Left ventricle myocardium inferior (tissue), 1 donor: ENCODE data around the gene NDUFV1. TPM values are rescaled to one million over a fixed set of nuclear protein-coding genes. Genes with fewer than 3 reads are reported as not detected.

Experiments
- DNase-seq: peaks from one replicate; pipeline ENCODE4 v3.0.0-alpha.2; 2020
- H3K27ac ChIP-seq: fragments of 200-600 bp; replicated peaks from 2 replicates; pipeline ENCODE4 v1.8.0; 2021
- H3K27me3 ChIP-seq: fragments of 200-600 bp; 2 replicates; pipeline ENCODE4 v1.8.0; 2021; ENCODE audit warnings: low read depth
- H3K36me3 ChIP-seq: fragments of 200-600 bp; 2 replicates; pipeline ENCODE4 v1.8.0; 2021
- H3K4me1 ChIP-seq: fragments of 200-600 bp; 2 replicates; pipeline ENCODE4 v1.8.0; 2021
- H3K4me3 ChIP-seq: fragments of 200-600 bp; 2 replicates; pipeline ENCODE4 v1.8.0; 2021; ENCODE audit warnings: mild to moderate bottlenecking, moderate library complexity
- H3K9me3 ChIP-seq: fragments of 200-600 bp; replicated peaks from 2 replicates; pipeline ENCODE4 v1.8.0; 2021
- intact Hi-C: fragments of 100-400 bp; cut with micrococcal nuclease; formaldehyde crosslinking; loops from one replicate; pipeline ENCODE4 v1.11.0; 2022
- total RNA-seq: library from RNA; stranded (reverse); fragmentation: NEBNext Ultra II Directional; extraction: Animal tissue kit (Norgen Biotek cat#: 25700); gene quantifications from one replicate; pipeline ENCODE4 v1.2.1, GENCODE V29; 2021
- TF ChIP-seq, protein P1 (sequence below): fragments of 200-600 bp; IDR thresholded peaks from 2 replicates; pipeline ENCODE4 v1.8.0; 2021; ENCODE audit warnings: antibody characterized with exemption, mild to moderate bottlenecking, borderline replicate concordance
- donor health status: DM: no; HTN: yes; CAD: no; lungs with severe emphysema.

Gene NDUFV1
- total RNA-seq, 1 donor from 2014 or later: 640 TPM

DNA sequence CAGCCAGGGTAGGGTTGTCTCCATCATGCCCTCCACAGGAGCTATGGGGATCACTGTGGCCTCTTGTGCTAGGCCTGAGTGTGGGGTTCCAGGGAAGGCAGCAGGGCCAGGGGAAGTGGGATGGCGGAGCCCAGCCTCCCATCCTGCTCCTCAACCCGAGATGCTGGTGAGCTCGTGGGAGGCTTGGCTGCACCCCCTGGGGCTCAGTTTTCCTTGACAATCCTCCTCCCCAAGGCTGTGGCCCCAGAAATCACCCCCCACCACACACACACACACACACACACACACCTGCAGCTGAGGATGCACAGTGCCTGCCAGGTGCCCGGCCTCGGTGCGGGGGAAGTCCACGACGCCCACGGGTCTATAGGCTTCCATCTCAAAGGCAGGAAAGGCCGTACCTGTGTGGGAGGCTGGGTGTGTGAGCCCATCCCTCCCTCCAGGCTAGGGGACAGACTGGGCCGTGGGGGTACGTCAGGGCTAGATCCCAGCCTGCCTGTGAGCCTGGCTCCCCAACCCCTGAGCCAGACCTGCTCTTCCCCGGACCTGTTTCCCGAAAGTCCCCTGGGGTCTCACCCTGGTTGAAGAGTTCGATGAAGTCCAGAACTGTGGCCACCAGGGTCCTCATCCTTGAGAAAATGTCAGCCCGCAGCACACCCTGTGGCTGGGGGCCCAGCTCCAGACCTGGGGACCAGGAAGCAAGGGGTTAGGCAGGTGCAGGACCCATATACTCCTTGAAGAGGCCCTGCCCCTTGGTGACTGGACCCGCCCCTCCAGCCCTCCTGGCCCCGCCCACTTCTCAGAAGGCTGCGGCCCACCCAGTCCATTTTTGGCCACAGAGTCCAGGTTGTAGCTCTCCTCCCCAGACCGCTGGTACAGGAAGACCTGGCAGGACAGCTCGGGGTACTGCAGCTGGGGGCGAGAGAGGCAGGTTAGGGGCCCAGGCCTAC is 38.0 kb downstream of the NDUFV1 start:
- peaks cover 7% of the 10 kb centered on the region for H3K9me3 ChIP-seq
- DNase-seq: no peak
- intact Hi-C loops: no loop called here

DNA sequence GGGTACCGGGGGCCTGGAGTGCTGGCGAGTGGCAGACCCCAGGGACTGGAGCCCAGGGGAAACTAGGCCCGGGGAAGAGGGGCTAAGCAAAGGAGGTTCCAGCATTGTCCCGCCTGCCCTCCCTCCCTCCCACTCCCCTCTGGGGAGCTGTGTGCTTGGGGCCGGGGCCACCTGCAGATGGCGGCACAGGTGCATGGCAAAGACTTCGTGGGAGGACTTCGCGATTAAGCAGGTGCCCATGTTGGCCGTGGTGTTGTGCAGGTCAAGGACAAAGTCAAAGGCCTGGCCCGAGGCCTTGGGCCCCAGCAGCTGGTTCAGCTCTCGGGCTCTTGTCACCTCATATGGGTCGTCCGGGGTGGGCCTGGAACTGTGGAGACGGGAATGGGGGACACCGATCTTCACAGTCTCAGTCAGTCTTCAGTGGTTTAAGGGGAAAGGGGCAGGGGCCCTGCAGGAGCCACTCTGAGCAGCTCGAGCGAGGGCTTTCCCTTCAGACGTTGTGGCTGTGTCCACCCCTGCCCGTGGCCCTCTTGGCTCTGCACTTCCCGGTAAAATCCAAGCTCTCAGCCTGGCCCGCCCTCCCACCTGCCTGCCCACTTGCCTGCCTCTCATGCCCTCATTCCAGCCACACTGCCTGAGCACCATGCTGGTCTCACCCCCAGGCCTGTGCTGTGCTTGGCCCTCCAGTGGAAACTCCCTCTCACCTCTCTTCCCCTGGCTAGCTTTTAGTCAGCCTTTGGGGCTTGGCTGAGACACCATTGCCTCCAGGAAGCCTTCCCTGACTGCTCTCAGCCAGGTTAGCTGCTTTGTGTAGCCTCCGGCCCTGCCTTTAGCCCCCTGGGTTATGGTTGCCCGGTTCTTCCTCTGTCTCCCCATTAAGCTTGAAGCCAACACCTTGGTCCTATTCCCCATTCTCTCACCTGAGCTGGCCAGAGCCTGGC is 39.1 kb downstream of the NDUFV1 start:
- no peaks in the 10 kb centered on the region for H3K36me3 ChIP-seq
- no peak overlapping the region for H3K4me3 ChIP-seq
- DNase-seq: no peak
- TF ChIP-seq, protein P1, sequence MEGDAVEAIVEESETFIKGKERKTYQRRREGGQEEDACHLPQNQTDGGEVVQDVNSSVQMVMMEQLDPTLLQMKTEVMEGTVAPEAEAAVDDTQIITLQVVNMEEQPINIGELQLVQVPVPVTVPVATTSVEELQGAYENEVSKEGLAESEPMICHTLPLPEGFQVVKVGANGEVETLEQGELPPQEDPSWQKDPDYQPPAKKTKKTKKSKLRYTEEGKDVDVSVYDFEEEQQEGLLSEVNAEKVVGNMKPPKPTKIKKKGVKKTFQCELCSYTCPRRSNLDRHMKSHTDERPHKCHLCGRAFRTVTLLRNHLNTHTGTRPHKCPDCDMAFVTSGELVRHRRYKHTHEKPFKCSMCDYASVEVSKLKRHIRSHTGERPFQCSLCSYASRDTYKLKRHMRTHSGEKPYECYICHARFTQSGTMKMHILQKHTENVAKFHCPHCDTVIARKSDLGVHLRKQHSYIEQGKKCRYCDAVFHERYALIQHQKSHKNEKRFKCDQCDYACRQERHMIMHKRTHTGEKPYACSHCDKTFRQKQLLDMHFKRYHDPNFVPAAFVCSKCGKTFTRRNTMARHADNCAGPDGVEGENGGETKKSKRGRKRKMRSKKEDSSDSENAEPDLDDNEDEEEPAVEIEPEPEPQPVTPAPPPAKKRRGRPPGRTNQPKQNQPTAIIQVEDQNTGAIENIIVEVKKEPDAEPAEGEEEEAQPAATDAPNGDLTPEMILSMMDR: no peak
- no peak overlapping the region for H3K27ac ChIP-seq
- intact Hi-C loops: no loop called here
- peaks cover 63% of the 10 kb centered on the region for H3K27me3 ChIP-seq
- H3K9me3 ChIP-seq: peaks cover 7% of the 10 kb centered on the region
- H3K4me1 ChIP-seq: no peaks in the 10 kb centered on the region

More for the DNA sequence above, 38.0 kb downstream of the NDUFV1 start:
- Histone ChIP-seq H3K4me1 (no peaks in the 10 kb centered on the region), H3K27ac (no peak overlapping the region), H3K27me3 (peaks cover 63% of the 10 kb centered on the region), H3K36me3 (no peaks in the 10 kb centered on the region), H3K4me3 (no peak overlapping the region)
- TF ChIP-seq, protein P1: no peak

DNA sequence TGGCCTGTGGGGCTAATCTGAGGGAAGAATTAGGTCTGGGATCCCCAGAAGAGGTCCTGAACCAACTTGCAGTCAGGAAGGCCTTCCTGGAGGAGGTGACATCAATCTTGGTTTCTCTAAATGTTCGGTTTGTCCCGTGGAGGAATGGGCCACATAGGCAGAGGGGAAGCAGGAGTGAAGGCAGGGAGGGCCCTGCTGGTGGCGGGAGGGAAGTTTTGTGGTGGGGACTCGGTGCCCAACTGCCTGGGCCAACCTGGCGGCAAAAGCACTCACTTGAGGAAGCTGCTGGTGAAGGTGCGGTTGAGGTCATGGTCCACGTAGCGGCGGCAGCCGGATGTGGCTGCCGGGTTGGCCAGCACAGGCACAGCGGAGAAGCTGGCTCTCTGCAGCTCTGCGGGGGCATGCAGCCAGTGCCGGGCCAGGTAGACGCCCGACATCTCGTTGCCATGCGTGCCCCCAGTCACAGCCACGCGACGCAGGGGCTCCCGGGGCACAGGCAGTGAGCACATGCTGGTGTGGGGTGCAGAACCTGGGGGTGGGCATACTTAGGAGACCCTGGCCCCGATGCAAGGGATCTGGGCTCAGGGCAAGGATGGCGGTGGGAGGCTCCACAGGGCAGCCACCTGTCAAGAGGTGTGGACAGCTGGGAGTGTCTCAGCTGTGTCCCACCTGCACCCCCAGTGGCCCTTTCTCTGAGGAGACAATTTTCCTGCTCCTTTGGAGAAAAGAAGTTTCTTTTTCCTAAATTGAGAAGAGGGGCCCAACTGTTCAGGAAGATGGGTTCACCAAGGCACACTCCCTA is 40.0 kb downstream of the NDUFV1 start:
- no peak for DNase-seq
- peaks cover 56% of the 10 kb centered on the region for H3K27me3 ChIP-seq
- H3K27ac ChIP-seq: no peak overlapping the region
- peaks cover 7% of the 10 kb centered on the region for H3K9me3 ChIP-seq
- H3K4me3 ChIP-seq: no peak overlapping the region
- TF ChIP-seq, protein P1: no peak
- intact Hi-C loops: no loop called here
- no peaks in the 10 kb centered on the region for H3K36me3 ChIP-seq
- H3K4me1 ChIP-seq: no peaks in the 10 kb centered on the region

DNA sequence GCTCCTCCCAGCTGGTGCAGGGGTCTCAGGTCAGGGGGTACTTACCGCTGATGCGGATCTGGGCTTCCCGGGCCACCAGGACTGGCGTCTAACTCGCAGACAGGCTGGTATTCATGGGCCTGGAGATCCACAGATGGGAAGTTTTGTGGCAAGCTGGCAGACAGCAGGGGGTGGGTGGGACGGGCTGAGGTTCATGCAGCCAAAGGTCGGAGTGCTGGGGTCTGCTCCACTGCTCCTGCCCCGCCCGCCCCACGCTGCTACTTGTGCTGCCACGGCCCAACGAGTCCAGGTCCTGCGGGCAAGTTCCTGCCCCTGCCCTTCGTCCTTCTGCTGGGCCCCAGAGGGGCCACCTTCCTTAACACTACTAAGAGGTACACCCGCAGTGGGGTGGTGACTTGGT is 40.7 kb downstream of the NDUFV1 start:
- H3K9me3 ChIP-seq: peaks cover 7% of the 10 kb centered on the region
- H3K27ac ChIP-seq: no peak overlapping the region
- H3K4me1 ChIP-seq: no peaks in the 10 kb centered on the region
- intact Hi-C loops: no loop called here
- H3K27me3 ChIP-seq: peaks cover 56% of the 10 kb centered on the region
- DNase-seq: no peak
- no peak overlapping the region for H3K4me3 ChIP-seq
- H3K36me3 ChIP-seq: no peaks in the 10 kb centered on the region
- TF ChIP-seq, protein P1: no peak
